ENCODE results near the gene PRKCE. TPM values are rescaled to one million over a fixed set of nuclear protein-coding genes. Genes with fewer than 3 reads are reported as not detected.

Gene PRKCE
- total RNA-seq, 1 experiment from 2014 or later: 1.3 TPM

GRCh38 chr2:46188041-46188716, 536.7 kb downstream of the PRKCE start:
- Histone ChIP-seq H2BK120ac (ENCODE audit: low read depth, low read length, poor library complexity, severe bottlenecking) (no peak overlapping the region), H3K4me2 (ENCODE audit: insufficient read depth, insufficient read length, low read length) (no peak overlapping the region), H2BK12ac (ENCODE audit: insufficient read length, low read depth, low read length) (no peak overlapping the region), H4K91ac (ENCODE audit: insufficient read length, low read depth, low read length) (no peak overlapping the region), H3K4me1 (ENCODE audit: insufficient read depth, low read length) (no peaks in the 10 kb centered on the region), H2BK15ac (ENCODE audit: low read depth, low read length) (no peak overlapping the region), H3K4ac (ENCODE audit: low read depth, low read length) (no peak overlapping the region), H3T11ph (ENCODE audit: low read length) (no peak overlapping the region), H3K9ac (ENCODE audit: extremely low read depth, insufficient read length, low read length) (no peak overlapping the region), H4K20me1 (ENCODE audit: control insufficient read depth, insufficient read depth, insufficient read length) (no peaks in the 10 kb centered on the region), H3K18ac (ENCODE audit: insufficient read length, low read depth, low read length) (no peak overlapping the region), H3K27ac (ENCODE audit: insufficient read length, low read depth, low read length) (no peak overlapping the region), H3K79me2 (ENCODE audit: insufficient read depth, low read length) (no peaks in the 10 kb centered on the region), H3K56ac (ENCODE audit: insufficient read length, low read depth, low read length) (no peak overlapping the region), H3K23ac (ENCODE audit: insufficient read length, low read depth, low read length) (no peak overlapping the region), H3K23me2 (ENCODE audit: insufficient read length, low read depth, low read length, poor library complexity, severe bottlenecking) (no peaks in the 10 kb centered on the region), H4K8ac (replicated peaks; ENCODE audit: insufficient read length, low read depth, low read length) (no peak overlapping the region), H3K27me3 (ENCODE audit: insufficient read depth, low read length) (no peaks in the 10 kb centered on the region), H2AFZ (ENCODE audit: low read length) (no peak overlapping the region), H2AK5ac (ENCODE audit: insufficient read length, low read length) (no peak overlapping the region), H3K9me3 (ENCODE audit: control insufficient read depth, low read depth, low read length) (no peaks in the 10 kb centered on the region), H2BK20ac (ENCODE audit: low read depth, low read length, poor library complexity, severe bottlenecking) (no peak overlapping the region), H3K79me1 (ENCODE audit: insufficient read depth, low read depth, low read length, poor library complexity, severe bottlenecking) (no peaks in the 10 kb centered on the region), H2BK5ac (ENCODE audit: insufficient read length, low read length) (no peak overlapping the region), H3K14ac (ENCODE audit: insufficient read depth, low read length) (no peak overlapping the region), H4K5ac (ENCODE audit: insufficient read length, low read depth, low read length) (no peak overlapping the region)
- H3K9me3 Mint-ChIP-seq: no peaks in the 10 kb centered on the region; a peak in 1 of 5 replicates
- H3K27ac Mint-ChIP-seq: no peak overlapping the region
- no peak overlapping the region for H3K4me3 Mint-ChIP-seq
- no CpG with 5 or more reads among the region's 7 CpGs for WGBS (ENCODE audit: extremely low coverage, insufficient read length, low lambda C conversion rate)
- peaks cover 7% of the 10 kb centered on the region; the same call in 1 of the 2 replicates for H3K27me3 Mint-ChIP-seq (ENCODE audit: low read depth)
- H3K36me3 Mint-ChIP-seq (ENCODE audit: insufficient read depth in 1 of 3, low read depth in 3 of 3): no peaks in the 10 kb centered on the region
- no peak for TF ChIP-seq CTCF (conservative IDR thresholded peaks at IDR 0.05)
- H3K4me1 Mint-ChIP-seq: no peaks in the 10 kb centered on the region
- DNase-seq: no peak
